ENCODE data around the gene KIAA0040. TPM values are rescaled to one million over a fixed set of nuclear protein-coding genes. Genes with fewer than 3 reads are reported as not detected.

The KIAA0040 gene
- total and polyA plus RNA-seq, 11 donors = 4.8 to 45.3 (median 12.9) TPM

- 5 to 9% (median 7%) methylated on average over 15 of the region's 15 CpGs for WGBS, 4 donors
- ATAC-seq (peak; percentile 32 to 66 (median 60)), DNase-seq (peak in 3 of 5 donors; percentile 45 to 61 (median 48))
- intact Hi-C loops (cut with DNase I) = loop anchor here in 9 of 10 donors (1.0 to 10.0 kb wide), 13 partner anchors 40 to 1693 kb away; partner anchors contain the start of genes KIAA0040 (in 1 of the 9) and TNR (in 1 of the 9)
- Histone ChIP-seq H3K36me3 (no peaks in the 10 kb centered on the region), H3K4me3 (no peak overlapping the region), H3K27me3 (peaks cover 0 to 6% (median 0%) of the 10 kb centered on the region in 9 donors), H3K4me1 (peaks cover 0 to 18% (median 4%) of the 10 kb centered on the region in 12 donors), H3K9me3 (no peaks in the 10 kb centered on the region), H3K27ac (no peak overlapping the region)
- peak; percentile 84 to 93 (median 88) for TF ChIP-seq CTCF (IDR thresholded peaks at IDR 0.05)
- no peak for TF ChIP-seq POLR2A (IDR thresholded peaks at IDR 0.05)
Observed at GRCh38 chr1:175152006-175152652, 40.4 kb downstream of the KIAA0040 start.

GRCh38 chr1:175150596-175151319 is 41.8 kb downstream of the KIAA0040 start:
- 78 to 83% (median 81%) methylated on average over 9 of the region's 9 CpGs for whole genome bisulfite sequencing, 4 donors
- ATAC-seq (peak in 1 of 4 donors; percentile 33), DNase-seq (no peak)
- TF ChIP-seq CTCF (IDR thresholded peaks at IDR 0.05) (no peak), POLR2A (IDR thresholded peaks at IDR 0.05) (no peak)
- Histone ChIP-seq H3K27ac (no peak overlapping the region), H3K36me3 (no peaks in the 10 kb centered on the region), H3K4me1 (peaks cover 0 to 19% (median 3%) of the 10 kb centered on the region in 12 donors), H3K27me3 (peaks cover 0 to 6% (median 0%) of the 10 kb centered on the region in 9 donors), H3K9me3 (no peaks in the 10 kb centered on the region), H3K4me3 (no peak overlapping the region)
- intact Hi-C loops (cut with DNase I) = loop anchor here in 9 of 10 donors (5.0 to 10.0 kb wide), 10 partner anchors 42 to 1694 kb away; partner anchors contain the start of genes KIAA0040 (in 1 of the 9) and TNR (in 1 of the 9)

- Histone ChIP-seq H3K36me3 (no peaks in the 10 kb centered on the region), H3K4me1 (peaks cover 0 to 13% (median 0%) of the 10 kb centered on the region in 12 donors), H3K27me3 (peaks cover 0 to 3% (median 0%) of the 10 kb centered on the region in 9 donors), H3K9me3 (no peaks in the 10 kb centered on the region), H3K27ac (no peak overlapping the region), H3K4me3 (no peak overlapping the region)
- intact Hi-C loops (cut with DNase I) = loop anchor here in 3 of 10 donors (5.0 kb wide), 2 partner anchors 116 to 929 kb away; no protein-coding TSS in a partner anchor
- ATAC-seq (no peak), DNase-seq (no peak)
- TF ChIP-seq CTCF (IDR thresholded peaks at IDR 0.05) (no peak), POLR2A (IDR thresholded peaks at IDR 0.05) (no peak)
- 71 to 78% (median 77%) methylated on average over 7 of the region's 7 CpGs for WGBS, 4 donors
Observed at GRCh38 chr1:175148068-175148467, 44.5 kb downstream of the KIAA0040 start.

GRCh38 chr1:175147569-175147968 is 45.0 kb downstream of the KIAA0040 start:
- DNase-seq = no peak
- intact Hi-C loops (cut with DNase I) = loop anchor here in 3 of 10 donors (5.0 kb wide), 2 partner anchors 115 to 930 kb away; no protein-coding TSS in a partner anchor

More at GRCh38 chr1:175147569-175147968, 45.0 kb downstream of the KIAA0040 start:
- Histone ChIP-seq H3K27me3 (no peaks in the 10 kb centered on the region), H3K27ac (no peak overlapping the region), H3K36me3 (no peaks in the 10 kb centered on the region), H3K4me3 (no peak overlapping the region), H3K4me1 (peaks cover 0 to 13% (median 0%) of the 10 kb centered on the region in 12 donors), H3K9me3 (no peaks in the 10 kb centered on the region)
- WGBS, 4 donors = 92 to 97% (median 93%) methylated on average over 5 of the region's 5 CpGs
- no peak for ATAC-seq
- TF ChIP-seq CTCF (IDR thresholded peaks at IDR 0.05) (no peak), POLR2A (IDR thresholded peaks at IDR 0.05) (no peak)
